Activated naive CD4-positive, alpha-beta T cell treated with anti-CD3 and anti-CD28 coated beads, Interleukin-2, amount 10 ng/mL, durations not matched to agents 7 days and 5 days (primary cell): ENCODE data around the gene UHMK1.
"Not testable (repeated sequence)": the region's sequence is repeated elsewhere in the genome, so short reads cannot be mapped to it uniquely, and the experiment has no call there.

Experiments used
- CTCF ChIA-PET: fragments of 350-600 bp; sonication (Branson Sonifier 250); formaldehyde crosslinking; loops from one replicate; lab custom pipeline; 2021; ENCODE audit warnings: antibody characterized with exemption; lab: Charles Lee
- DNase-seq: peaks from one replicate; pipeline ENCODE4 v3.0.0-alpha.2; 2020
- H3K27ac Mint-ChIP-seq: one replicate; pipeline ENCODE4 v1.8.0; 2021; ENCODE audit warnings: mild to moderate bottlenecking, moderate library complexity, mixed read lengths
- H3K27me3 Mint-ChIP-seq: one replicate; pipeline ENCODE4 v1.8.0; 2021; ENCODE audit warnings: mild to moderate bottlenecking, mixed read lengths
- H3K36me3 Mint-ChIP-seq: one replicate; pipeline ENCODE4 v1.8.0; 2021; ENCODE audit warnings: mixed read lengths
- H3K4me1 Mint-ChIP-seq: one replicate; pipeline ENCODE4 v1.8.0; 2021; ENCODE audit warnings: mixed read lengths
- H3K4me3 Mint-ChIP-seq: one replicate; pipeline ENCODE4 v1.8.0; 2021; ENCODE audit warnings: mild to moderate bottlenecking, moderate library complexity, mixed read lengths
- H3K9me3 Mint-ChIP-seq: one replicate; pipeline ENCODE4 v1.8.0; 2021; ENCODE audit warnings: mixed read lengths

Gene UHMK1

GRCh38 chr1:162566870-162567269 is 69.3 kb downstream of the UHMK1 start:
- Mint-ChIP-seq H3K27ac (no peak overlapping the region), H3K27me3 (no peaks in the 10 kb centered on the region)

GRCh38 chr1:162568802-162569201 is 71.2 kb downstream of the UHMK1 start:
- Mint-ChIP-seq H3K4me3 (no peak overlapping the region), H3K9me3 (no peaks in the 10 kb centered on the region), H3K27me3 (no peaks in the 10 kb centered on the region), H3K36me3 (peaks cover 5% of the 10 kb centered on the region), H3K4me1 (peaks cover 7% of the 10 kb centered on the region), H3K27ac (no peak overlapping the region)
- CTCF ChIA-PET: interaction anchor here (0.6 kb wide), 1 partner anchor 39 kb away, joined by 5 read pairs; no protein-coding TSS in a partner anchor
- no peak for DNase-seq

More at GRCh38 chr1:162566870-162567269, 69.3 kb downstream of the UHMK1 start:
- DNase-seq: no peak
- CTCF ChIA-PET: no interaction called here
- Mint-ChIP-seq H3K4me3 (no peak overlapping the region), H3K9me3 (no peaks in the 10 kb centered on the region), H3K4me1 (peaks cover 14% of the 10 kb centered on the region), H3K36me3 (peaks cover 5% of the 10 kb centered on the region)

- no peak for DNase-seq
- Mint-ChIP-seq H3K9me3 (no peaks in the 10 kb centered on the region), H3K27me3 (no peaks in the 10 kb centered on the region), H3K36me3 (peaks cover 5% of the 10 kb centered on the region), H3K4me3 (no peak overlapping the region), H3K4me1 (peaks cover 5% of the 10 kb centered on the region), H3K27ac (no peak overlapping the region)
- CTCF ChIA-PET: interaction anchor here (0.6 kb wide), 1 partner anchor 35 kb away, joined by 5 read pairs; no protein-coding TSS in a partner anchor
Measured at GRCh38 chr1:162570718-162571117, 73.1 kb downstream of the UHMK1 start.

GRCh38 chr1:162571121-162571520 is 73.5 kb downstream of the UHMK1 start:
- H3K36me3 Mint-ChIP-seq, H3K4me1 Mint-ChIP-seq, H3K4me3 Mint-ChIP-seq, H3K27ac Mint-ChIP-seq, H3K27me3 Mint-ChIP-seq, H3K9me3 Mint-ChIP-seq, DNase-seq: not testable (repeated sequence)
- CTCF ChIA-PET: interaction anchor here (0.6 kb wide), 1 partner anchor 35 kb away, joined by 5 read pairs; no protein-coding TSS in a partner anchor

GRCh38 chr1:162571696-162572095 is 74.1 kb downstream of the UHMK1 start:
- no peaks in the 10 kb centered on the region for H3K27me3 Mint-ChIP-seq
- H3K9me3 Mint-ChIP-seq: no peaks in the 10 kb centered on the region
- H3K36me3 Mint-ChIP-seq: peaks cover 5% of the 10 kb centered on the region
- CTCF ChIA-PET: no interaction called here
- DNase-seq: no peak
- no peak overlapping the region for H3K4me3 Mint-ChIP-seq
- H3K4me1 Mint-ChIP-seq: peaks cover 5% of the 10 kb centered on the region
- no peak overlapping the region for H3K27ac Mint-ChIP-seq

- Mint-ChIP-seq H3K36me3 (peaks cover 5% of the 10 kb centered on the region), H3K4me1 (peaks cover 5% of the 10 kb centered on the region), H3K27ac (no peak overlapping the region), H3K9me3 (no peaks in the 10 kb centered on the region), H3K27me3 (no peaks in the 10 kb centered on the region), H3K4me3 (no peak overlapping the region)
- no peak for DNase-seq
- CTCF ChIA-PET: no interaction called here
Measured at GRCh38 chr1:162573136-162573535, 75.5 kb downstream of the UHMK1 start.

- no peak overlapping the region for H3K27ac Mint-ChIP-seq
- H3K27me3 Mint-ChIP-seq: no peaks in the 10 kb centered on the region
- peaks cover 10% of the 10 kb centered on the region for H3K36me3 Mint-ChIP-seq
- H3K4me1 Mint-ChIP-seq: no peaks in the 10 kb centered on the region
- H3K9me3 Mint-ChIP-seq: no peaks in the 10 kb centered on the region
- CTCF ChIA-PET: no interaction called here
- no peak overlapping the region for H3K4me3 Mint-ChIP-seq
- DNase-seq: no peak
Measured at GRCh38 chr1:162578071-162578700, 80.6 kb downstream of the UHMK1 start.

GRCh38 chr1:162578936-162579335 is 81.3 kb downstream of the UHMK1 start:
- Mint-ChIP-seq H3K4me1 (no peaks in the 10 kb centered on the region), H3K9me3 (no peaks in the 10 kb centered on the region), H3K4me3 (no peak overlapping the region), H3K27ac (no peak overlapping the region), H3K36me3 (peaks cover 10% of the 10 kb centered on the region), H3K27me3 (no peaks in the 10 kb centered on the region)
- DNase-seq: no peak
- CTCF ChIA-PET: no interaction called here
